SH-SY5Y (cell line): ENCODE data around the gene GOLPH3L.

Experiments used
- GATA2 ChIP-seq: IDR thresholded peaks from 2 replicates; pipeline ENCODE4 v1.6.1; 2011; ENCODE audit warnings: mild to moderate bottlenecking, low read depth, low read length
- GATA3 ChIP-seq: IDR thresholded peaks from 2 replicates; pipeline ENCODE4 v1.6.1; 2011; ENCODE audit warnings: low read depth, mild to moderate bottlenecking, low read length, moderate library complexity

GOLPH3L gene

DNA sequence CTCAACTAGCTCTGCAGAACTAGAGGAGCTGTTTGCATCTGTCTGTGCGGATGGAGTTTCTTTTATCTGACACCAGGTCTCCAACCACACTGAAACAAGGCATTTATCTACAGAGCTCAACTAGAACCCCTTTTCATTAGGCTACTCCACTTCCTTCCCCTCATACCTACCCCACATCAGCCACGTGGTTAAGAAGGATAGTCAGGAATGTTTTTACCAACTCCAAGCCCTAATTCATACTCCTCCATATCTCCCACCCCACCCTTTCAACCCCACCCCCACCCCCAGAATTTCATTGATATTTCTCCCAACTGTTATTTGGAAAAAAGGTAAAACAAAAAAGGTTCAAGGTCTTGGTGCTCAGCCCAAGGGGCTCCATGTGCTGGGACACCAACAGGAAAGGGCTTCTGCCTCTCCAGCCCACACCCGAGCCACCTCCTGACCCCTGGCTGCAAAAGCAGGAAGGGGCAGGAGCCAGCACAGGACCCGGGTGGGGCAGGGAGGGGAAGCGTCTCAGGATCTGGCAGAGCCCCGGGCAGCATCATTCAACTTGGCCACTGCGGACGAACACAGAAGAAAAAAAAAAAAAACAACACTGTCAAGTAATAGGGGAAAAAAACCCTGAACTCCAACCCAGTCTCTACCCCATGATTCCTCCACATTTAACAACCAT is 74.5 kb downstream of the GOLPH3L start:
- no peak for TF ChIP-seq GATA2
- no peak for TF ChIP-seq GATA3

DNA sequence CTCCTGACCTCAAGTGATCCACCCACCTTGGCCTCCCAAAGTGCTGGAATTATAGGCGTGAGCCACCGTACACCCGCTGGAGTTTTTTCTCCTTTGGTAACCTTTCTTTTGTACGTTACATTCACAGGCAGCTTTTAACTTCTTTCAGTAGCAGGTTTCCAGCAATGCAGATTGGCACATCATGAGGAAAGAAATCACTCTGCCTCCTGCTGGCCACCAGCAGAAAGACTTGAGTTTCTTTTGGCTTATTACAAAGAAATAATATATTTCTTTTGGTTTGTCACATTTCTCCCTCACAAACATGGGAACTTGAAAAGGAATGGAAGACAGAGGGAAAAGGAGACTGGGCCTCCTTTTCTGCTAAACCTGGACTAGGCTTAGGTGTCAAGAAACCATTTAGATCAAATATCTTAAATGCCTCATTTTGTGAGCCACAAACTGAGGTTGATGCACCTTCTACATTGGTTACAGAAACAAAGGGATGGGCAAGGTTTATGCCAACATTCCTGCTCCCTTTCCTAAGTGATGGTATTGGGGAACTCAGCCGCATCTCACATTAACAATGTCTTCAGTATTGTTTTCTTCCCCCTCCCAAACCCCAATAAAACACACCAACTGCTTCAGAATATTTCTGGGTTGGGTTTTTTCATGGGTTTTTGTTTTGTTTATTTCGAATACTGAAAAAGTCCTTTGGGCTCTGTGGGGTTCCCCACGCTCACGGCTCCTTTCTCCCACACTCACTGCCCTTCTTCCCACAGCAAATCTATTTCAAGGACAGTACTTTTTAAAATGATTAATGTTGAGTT is 75.3 kb downstream of the GOLPH3L start:
- TF ChIP-seq GATA2, result no peak
- TF ChIP-seq GATA3, result no peak

DNA sequence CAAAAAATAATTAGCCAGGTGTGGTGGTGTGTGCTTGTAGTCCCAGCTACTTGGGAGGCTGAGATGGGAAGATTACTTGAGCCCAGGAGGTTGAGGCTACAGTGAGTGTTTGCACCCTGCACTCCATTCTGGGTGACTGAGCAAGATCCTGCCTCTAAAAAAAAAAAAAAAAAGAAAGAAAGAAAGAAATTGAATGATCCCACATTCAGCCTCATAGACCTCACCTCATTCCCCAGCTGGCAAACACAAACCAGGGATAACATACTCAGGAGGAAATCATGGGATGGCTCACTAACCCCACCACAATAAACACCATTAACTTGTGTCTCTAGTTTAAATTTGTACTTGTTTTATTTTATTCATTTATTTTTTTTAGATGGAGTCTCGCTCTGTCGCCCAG is 76.0 kb downstream of the GOLPH3L start:
- no peak for TF ChIP-seq GATA3
- no peak for TF ChIP-seq GATA2

DNA sequence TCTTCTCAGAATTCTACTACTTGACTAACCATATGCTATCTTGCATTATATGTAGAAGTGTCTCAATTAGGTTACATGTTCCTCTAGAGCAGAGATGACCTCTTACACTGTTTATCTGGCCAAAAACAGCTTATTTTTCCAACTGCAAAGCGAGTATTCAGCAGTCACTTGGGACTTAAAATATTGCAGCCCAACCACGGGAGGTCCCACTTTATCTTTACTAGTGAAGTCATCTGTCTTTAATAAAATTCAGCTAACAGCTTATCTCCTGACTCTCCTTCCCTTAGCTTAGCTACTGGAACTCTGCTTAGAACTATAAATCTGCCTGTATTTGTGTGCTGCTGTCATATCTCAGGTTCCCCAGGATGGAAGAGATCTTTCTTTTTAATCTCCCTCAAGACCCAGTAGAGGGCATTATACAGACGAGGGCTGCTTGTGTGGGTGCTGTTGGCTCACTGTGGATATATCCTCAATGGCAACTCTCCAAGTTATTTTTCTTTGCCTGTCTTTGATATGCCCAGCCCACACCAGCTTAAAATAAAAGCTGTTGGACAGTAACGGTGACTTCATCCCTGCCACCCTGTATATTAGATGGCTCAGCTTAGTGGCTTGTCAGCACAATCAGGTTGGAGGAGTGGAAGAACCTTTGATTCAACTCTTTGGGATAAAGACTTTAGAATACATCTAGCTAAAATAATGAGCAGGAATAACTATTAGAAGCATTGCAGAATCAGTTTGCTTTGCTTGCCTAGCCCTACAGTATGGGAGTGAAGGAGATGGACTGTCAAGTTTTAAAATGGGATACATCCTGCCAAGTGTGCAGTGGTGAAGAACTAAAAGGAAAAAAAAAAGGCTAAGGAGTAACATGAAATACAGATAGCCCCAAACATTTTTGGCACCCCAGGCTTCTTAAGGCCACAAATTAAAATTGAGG is 77.1 kb downstream of the GOLPH3L start:
- TF ChIP-seq GATA2 (peak; percentile 18; the same call in 1 of the 2 replicates), GATA3 (no peak)

DNA sequence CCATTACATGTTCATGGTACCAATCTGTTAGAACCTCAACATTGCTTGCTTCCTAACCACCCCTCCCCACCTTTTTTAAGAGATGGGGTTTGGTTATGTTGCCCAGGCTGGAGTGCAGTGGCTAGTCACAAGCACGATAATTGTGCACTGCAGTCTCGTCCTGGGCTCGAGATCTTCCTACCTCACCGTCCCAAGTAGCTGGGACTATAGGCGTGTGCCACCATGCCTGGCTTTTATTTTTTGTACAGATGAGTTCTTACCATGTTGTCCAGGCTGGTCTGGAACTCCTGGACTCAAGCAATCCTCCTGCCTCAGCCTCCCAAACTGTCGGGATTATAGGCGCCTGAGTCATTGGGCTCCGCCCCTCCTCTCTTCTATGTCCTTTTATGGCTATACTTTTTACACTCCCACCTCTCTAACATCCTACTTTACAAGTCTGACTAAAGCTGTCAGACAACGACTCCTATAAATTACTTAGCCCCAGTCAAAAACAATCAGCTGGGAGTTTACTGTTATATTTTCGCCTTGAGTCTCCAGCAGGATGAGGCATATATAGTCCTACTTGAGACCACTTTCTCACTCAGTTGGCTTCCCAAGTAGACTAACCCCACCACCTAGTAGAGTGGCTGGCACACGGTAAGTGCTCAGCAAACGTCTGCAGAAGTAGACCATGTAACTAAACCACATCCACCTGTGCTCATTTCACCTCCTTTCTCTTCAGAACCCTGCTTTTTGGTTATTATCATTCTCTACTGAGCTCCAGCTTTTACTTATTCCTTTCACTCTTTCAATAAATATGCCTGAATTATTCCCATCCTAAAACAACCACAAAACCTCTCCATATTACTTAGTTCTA is 81.4 kb downstream of the GOLPH3L start:
- TF ChIP-seq GATA3 (no peak), GATA2 (no peak)

DNA sequence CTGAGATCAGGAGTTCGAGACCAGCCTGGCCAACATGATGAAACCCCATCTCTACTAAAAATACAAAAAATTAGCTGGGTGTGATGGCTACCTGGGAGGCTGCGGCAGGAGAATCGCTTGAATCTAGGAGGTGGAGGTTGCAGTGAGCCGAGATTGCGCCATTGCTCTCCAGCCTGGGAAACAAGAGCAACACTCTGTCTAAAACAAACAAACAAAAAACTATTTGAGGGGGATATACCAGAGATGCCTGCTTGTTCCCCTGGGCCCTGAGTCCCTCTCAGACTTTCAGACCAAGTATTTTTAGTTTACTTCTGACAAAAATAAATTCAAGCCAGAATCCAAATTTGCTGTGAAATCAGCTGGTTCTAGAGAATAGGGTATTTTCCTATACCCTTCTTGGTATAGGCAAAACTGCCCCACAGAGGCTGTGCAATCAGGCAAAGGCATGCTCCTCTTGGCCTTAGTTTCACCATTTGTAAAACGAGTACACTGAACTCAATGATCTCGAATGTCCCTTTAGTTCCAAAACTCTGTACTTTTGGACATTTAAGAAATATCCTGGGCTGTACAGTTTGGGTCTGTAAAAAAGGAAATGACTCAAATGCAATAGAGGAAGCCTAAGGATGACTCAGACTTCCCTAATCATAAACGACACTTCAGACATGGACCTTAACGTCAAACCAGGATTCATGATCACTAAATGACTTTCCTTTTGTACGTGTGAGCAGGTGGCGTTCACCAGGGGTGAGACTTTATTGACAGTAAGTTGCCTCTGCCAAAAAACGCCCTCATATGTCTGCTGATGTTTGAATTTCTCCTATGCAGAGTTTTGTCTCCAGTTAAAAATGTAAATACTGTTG is 83.7 kb downstream of the GOLPH3L start:
- TF ChIP-seq GATA3, result no peak
- no peak for TF ChIP-seq GATA2

DNA sequence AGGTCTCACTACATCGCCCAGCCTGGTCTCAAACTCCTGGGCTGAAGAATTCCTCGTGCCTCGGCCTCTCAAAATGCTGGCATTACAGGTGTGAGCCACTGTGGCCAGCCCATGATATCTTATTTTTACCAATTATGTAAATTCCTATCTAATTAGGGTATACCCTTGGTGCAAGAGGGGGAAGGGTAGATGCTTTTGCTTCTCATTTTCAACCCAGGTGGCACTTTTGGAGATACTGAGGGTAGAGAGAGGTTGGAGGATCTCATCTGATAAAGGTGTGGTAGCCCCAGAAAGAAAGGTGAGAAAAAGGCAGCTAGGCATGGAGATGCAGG is 85.0 kb downstream of the GOLPH3L start:
- TF ChIP-seq GATA3 (no peak), GATA2 (no peak)

DNA sequence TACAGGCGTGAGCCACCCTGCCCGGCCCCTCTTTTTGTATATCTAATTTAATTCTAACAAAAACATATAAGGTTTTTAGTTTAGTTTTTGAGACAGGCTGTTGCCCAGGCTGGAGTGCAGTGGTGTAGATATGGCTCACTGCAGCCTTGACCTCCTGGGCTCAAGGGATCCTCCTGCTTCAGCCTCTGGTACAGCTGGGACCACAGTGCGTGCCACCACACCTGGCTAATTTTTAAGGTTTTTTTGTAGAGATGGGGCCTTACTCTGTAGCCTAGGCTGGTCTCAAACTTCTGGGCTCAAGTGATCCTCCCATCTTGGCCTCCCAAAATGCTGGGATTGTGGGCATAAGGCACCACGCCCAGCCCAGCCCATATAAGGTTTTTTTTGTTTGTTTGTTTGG is 86.4 kb downstream of the GOLPH3L start:
- no peak for TF ChIP-seq GATA2
- TF ChIP-seq GATA3, result no peak

DNA sequence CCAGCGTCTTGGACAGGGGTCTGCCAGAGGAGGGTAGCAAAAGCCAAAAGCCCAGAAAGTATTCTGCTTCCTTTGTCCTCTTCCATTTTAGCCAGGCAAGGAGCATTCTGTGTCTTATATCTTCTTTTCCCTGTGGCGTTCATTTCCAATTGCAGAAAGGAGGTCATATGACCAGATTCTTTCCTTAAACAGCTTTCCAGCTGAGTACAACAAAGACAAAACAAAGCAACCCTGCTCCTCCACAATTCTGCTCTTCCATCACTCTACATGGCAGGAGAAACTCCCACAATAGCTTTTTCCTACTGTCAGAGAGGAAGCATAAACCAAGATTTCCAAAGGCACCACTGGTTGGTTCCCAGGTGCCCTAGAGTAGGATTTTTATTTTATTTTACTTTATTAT is 87.2 kb downstream of the GOLPH3L start:
- TF ChIP-seq GATA2, result no peak
- no peak for TF ChIP-seq GATA3

DNA sequence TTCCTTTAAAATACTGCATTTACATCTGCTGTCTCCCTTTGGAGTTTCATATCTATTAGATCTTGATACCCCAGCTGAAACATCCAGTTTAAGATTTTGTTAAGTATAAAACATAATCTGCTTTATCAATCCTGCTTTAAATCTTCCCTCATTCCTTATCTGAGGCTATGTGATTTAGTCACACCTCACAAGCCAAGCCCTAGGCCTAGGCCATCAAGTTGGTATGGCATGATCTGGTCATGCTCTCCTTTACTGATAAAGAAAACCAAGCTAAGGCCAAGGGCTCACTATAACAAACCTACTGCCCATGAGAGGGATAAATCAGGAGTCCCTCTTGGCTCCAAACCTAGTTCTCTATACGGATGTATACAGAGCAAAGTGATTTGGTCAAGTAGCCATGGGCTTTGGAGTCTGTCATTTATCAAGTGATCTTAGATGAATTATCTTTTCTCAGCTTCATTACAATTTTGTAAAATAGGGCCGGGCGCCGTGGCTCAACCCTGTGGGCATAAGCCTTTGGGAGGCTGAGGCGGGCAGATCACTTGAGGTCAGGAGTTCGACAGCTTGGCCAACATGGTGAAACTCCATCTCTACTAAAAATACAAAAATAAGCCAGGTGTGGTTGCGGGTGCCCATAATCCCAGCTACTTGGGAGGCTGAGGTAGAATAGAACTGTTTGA is 90.4 kb downstream of the GOLPH3L start:
- TF ChIP-seq GATA2 (no peak), GATA3 (no peak)

DNA sequence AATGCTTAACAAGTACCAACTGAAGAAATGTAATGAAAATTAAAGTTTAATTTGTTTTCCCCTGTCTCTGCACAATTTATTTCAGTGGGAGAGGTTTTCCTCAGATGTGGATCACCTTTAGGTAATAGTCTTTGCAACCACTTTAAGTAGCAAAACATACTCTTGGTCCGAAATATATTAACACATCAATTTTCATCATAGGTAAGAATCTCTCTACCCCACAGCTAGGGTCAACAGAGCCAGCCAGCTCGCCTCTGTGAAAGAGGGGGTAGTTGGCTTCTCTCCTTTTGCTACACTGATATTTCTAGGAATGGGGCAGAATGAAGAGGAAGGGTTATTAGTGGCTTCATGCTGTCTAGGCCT is 92.7 kb downstream of the GOLPH3L start:
- no peak for TF ChIP-seq GATA3
- TF ChIP-seq GATA2, result no peak

DNA sequence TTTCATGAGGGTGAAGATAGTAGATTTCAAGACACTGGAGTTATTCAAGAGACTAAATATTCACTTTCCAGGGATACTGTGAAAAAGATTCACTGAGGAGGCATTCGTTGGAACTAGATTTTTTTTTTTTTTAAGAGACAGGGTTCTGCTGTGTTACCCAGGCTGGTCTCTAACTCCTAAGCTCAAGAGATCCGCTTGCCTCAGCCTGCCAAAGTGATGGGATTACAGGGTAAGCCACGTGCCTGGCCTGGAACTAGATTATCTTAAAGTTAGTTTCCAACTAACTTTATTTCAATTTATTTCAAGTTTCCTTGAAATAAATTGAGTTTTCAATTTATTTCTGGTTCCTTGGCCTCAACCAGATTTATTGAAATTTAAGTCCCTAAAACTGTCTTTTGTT is 93.2 kb downstream of the GOLPH3L start:
- TF ChIP-seq GATA2 (no peak), GATA3 (no peak)
